Neural crest cell (in vitro differentiated cells): ENCODE results near the gene ZSCAN5A. TPM values are rescaled to one million over a fixed set of nuclear protein-coding genes. Genes with fewer than 3 reads are reported as not detected.

Source experiments
- DNase-seq: peaks from one replicate; pipeline ENCODE4 v3.0.0; 2021; ENCODE audit warnings: low read depth, mixed read lengths, low spot score
- H3K27ac Mint-ChIP-seq: one replicate; pipeline ENCODE4 v1.8.0; 2021; ENCODE audit warnings: mild to moderate bottlenecking, mixed read lengths; ENCODE audit not compliant: unreplicated experiment
- H3K27me3 Mint-ChIP-seq: 2 replicates; pipeline ENCODE4 v1.8.0; 2021; ENCODE audit warnings: low read depth, mild to moderate bottlenecking, mixed read lengths
- H3K36me3 Mint-ChIP-seq: 2 replicates; pipeline ENCODE4 v1.8.0; 2021; ENCODE audit warnings: low read depth, mild to moderate bottlenecking, mixed read lengths
- H3K4me1 Mint-ChIP-seq: 2 replicates; pipeline ENCODE4 v1.8.0; 2021; ENCODE audit warnings: mixed read lengths
- H3K4me3 Mint-ChIP-seq: one replicate; pipeline ENCODE4 v1.8.0; 2021; ENCODE audit warnings: mild to moderate bottlenecking, mixed read lengths
- H3K9me3 Mint-ChIP-seq: 2 replicates; pipeline ENCODE4 v1.8.0; 2021; ENCODE audit warnings: mixed read lengths
- CTCF ChIP-seq: fragments of 200-600 bp; sonication (generic); conservative IDR thresholded peaks from 2 replicates; pipeline ENCODE4 v1.5.0; 2021; ENCODE audit warnings: antibody characterized with exemption, mild to moderate bottlenecking
- total RNA-seq: library from RNA; stranded (reverse); gene quantifications from 2 replicates; pipeline ENCODE4 v1.2.1, GENCODE V29; 2021

ZSCAN5A gene
- total RNA-seq, 1 donor from 2014 or later: 14.7 TPM

GRCh38 chr19:56319991-56320390 is 5.4 kb upstream of the ZSCAN5A start:
- H3K27ac Mint-ChIP-seq: no peak overlapping the region
- DNase-seq: no peak
- TF ChIP-seq CTCF: no peak

GRCh38 chr19:56317749-56318148 is 3.1 kb upstream of the ZSCAN5A start:
- Mint-ChIP-seq H3K36me3 (no peaks in the 10 kb centered on the region), H3K27me3 (peaks cover 25% of the 10 kb centered on the region), H3K27ac (no peak overlapping the region), H3K9me3 (no peaks in the 10 kb centered on the region), H3K4me3 (peak overlapping the region; percentile 62), H3K4me1 (peaks cover 23% of the 10 kb centered on the region)
- no peak for TF ChIP-seq CTCF
- DNase-seq: no peak

More at GRCh38 chr19:56319991-56320390, 5.4 kb upstream of the ZSCAN5A start:
- Mint-ChIP-seq H3K4me1 (peaks cover 10% of the 10 kb centered on the region), H3K36me3 (no peaks in the 10 kb centered on the region), H3K9me3 (peaks cover 4% of the 10 kb centered on the region), H3K4me3 (peak overlapping the region; percentile 57), H3K27me3 (peaks cover 25% of the 10 kb centered on the region)

- Mint-ChIP-seq H3K36me3 (no peaks in the 10 kb centered on the region), H3K27me3 (peaks cover 21% of the 10 kb centered on the region), H3K4me3 (peak overlapping the region; percentile 91), H3K9me3 (no peaks in the 10 kb centered on the region), H3K4me1 (peaks cover 20% of the 10 kb centered on the region), H3K27ac (no peak overlapping the region)
- DNase-seq: no peak
- TF ChIP-seq CTCF: no peak
Measured at GRCh38 chr19:56316728-56317127, 2.1 kb upstream of the ZSCAN5A start.

- DNase-seq: peak; percentile 86
- Mint-ChIP-seq H3K4me1 (peaks cover 20% of the 10 kb centered on the region), H3K4me3 (peak overlapping the region; percentile 91), H3K27me3 (peaks cover 14% of the 10 kb centered on the region), H3K36me3 (no peaks in the 10 kb centered on the region), H3K9me3 (no peaks in the 10 kb centered on the region), H3K27ac (peak overlapping the region; percentile 98)
- no peak for TF ChIP-seq CTCF
Measured at GRCh38 chr19:56315077-56315828, 614 bp upstream of the ZSCAN5A start.

- no peak for DNase-seq
- no peak for TF ChIP-seq CTCF
- Mint-ChIP-seq H3K36me3 (peaks cover 1% of the 10 kb centered on the region), H3K27me3 (peaks cover 4% of the 10 kb centered on the region), H3K27ac (peak overlapping the region; percentile 98), H3K9me3 (no peaks in the 10 kb centered on the region), H3K4me1 (peaks cover 20% of the 10 kb centered on the region), H3K4me3 (peak overlapping the region; percentile 91)
Measured at GRCh38 chr19:56314018-56314380, 640 bp downstream of the ZSCAN5A start.
